Mesendoderm (in vitro differentiated cells): ENCODE measurements around the gene TVP23A.
"Not testable (repeated sequence)": the region's sequence is repeated elsewhere in the genome, so short reads cannot be mapped to it uniquely, and the experiment has no call there.

Experiments
- DNase-seq: peaks from one replicate; pipeline ENCODE4 v3.0.0; 2013
- H2AK5ac ChIP-seq: 2 replicates; pipeline ENCODE4 v1.6.1; 2013; ENCODE audit warnings: low read length, inconsistent platforms
- H2BK120ac ChIP-seq: 2 replicates; pipeline ENCODE4 v1.6.1; 2013; ENCODE audit warnings: low read depth, mild to moderate bottlenecking, low read length, moderate library complexity, mixed read lengths
- H2BK15ac ChIP-seq: replicated peaks from 2 replicates; pipeline ENCODE4 v1.6.1; 2013; ENCODE audit warnings: low read depth, mild to moderate bottlenecking, moderate library complexity
- H2BK5ac ChIP-seq: 2 replicates; pipeline ENCODE4 v1.6.1; 2013; ENCODE audit warnings: low read length, inconsistent platforms
- H3K18ac ChIP-seq: 2 replicates; pipeline ENCODE4 v1.6.1; 2013; ENCODE audit warnings: mild to moderate bottlenecking, low read length, mixed read lengths
- H3K23ac ChIP-seq: one replicate; pipeline ENCODE4 v1.6.1; 2013; ENCODE audit warnings: low read length
- H3K27ac ChIP-seq: 2 replicates; pipeline ENCODE4 v1.5.1; 2013; ENCODE audit warnings: low read depth, mild to moderate bottlenecking, inconsistent platforms, low read length, moderate library complexity
- H3K27me3 ChIP-seq: 2 replicates; pipeline ENCODE4 v1.6.1; 2013; ENCODE audit warnings: low read length, control low read depth, mild to moderate bottlenecking, inconsistent platforms; ENCODE audit not compliant: insufficient read depth, poor library complexity
- H3K36me3 ChIP-seq: 2 replicates; pipeline ENCODE4 v1.6.1; 2013; ENCODE audit warnings: low read length, inconsistent platforms; ENCODE audit not compliant: control insufficient read depth, insufficient read depth
- H3K4ac ChIP-seq: one replicate; pipeline ENCODE4 v1.6.1; 2013; ENCODE audit warnings: low read depth, mild to moderate bottlenecking, low read length, moderate library complexity
- H3K4me1 ChIP-seq: 2 replicates; pipeline ENCODE4 v1.6.1; 2013; ENCODE audit warnings: low read depth, low read length, inconsistent platforms; ENCODE audit not compliant: control insufficient read depth
- H3K4me2 ChIP-seq: 2 replicates; pipeline ENCODE4 v1.6.1; 2013; ENCODE audit warnings: low read length
- H3K4me3 ChIP-seq: 2 replicates; pipeline ENCODE4 v1.5.1; 2013; ENCODE audit warnings: mild to moderate bottlenecking, low read length
- H3K56ac ChIP-seq: one replicate; pipeline ENCODE4 v1.6.1; 2013; ENCODE audit warnings: low read length
- H3K79me1 ChIP-seq: 2 replicates; pipeline ENCODE4 v1.6.1; 2013; ENCODE audit warnings: low read length, inconsistent platforms
- H3K79me2 ChIP-seq: 2 replicates; pipeline ENCODE4 v1.6.1; 2013; ENCODE audit warnings: mild to moderate bottlenecking, low read length; ENCODE audit not compliant: control insufficient read depth, insufficient read depth
- H3K9ac ChIP-seq: 2 replicates; pipeline ENCODE4 v1.6.1; 2013; ENCODE audit warnings: low read length, inconsistent platforms
- H4K5ac ChIP-seq: one replicate; pipeline ENCODE4 v1.6.1; 2013; ENCODE audit warnings: low read length
- H4K8ac ChIP-seq: one replicate; pipeline ENCODE4 v1.6.1; 2013; ENCODE audit warnings: low read depth, mild to moderate bottlenecking, control low read depth, low read length, moderate library complexity
- WGBS: extraction: QIAGEN DNeasy Blood & Tissue Kit; methylation state at CpG from one replicate; pipeline ENCODE4 v1.1.7; 2013; ENCODE audit warnings: low lambda C conversion rate, missing lambda C conversion rate; ENCODE audit not compliant: insufficient coverage; ENCODE audit errors: extremely low coverage; 5-methylcytosine and 5-hydroxymethylcytosine counted together

Gene TVP23A

GRCh38 chr16:10743610-10744369, 74.8 kb downstream of the TVP23A start, which contains the start of gene NUBP1:
Gene NUBP1 (plus strand): TSS chr16:10743842. CDS start chr16:10743864, 22 bp downstream.
- Histone ChIP-seq H4K8ac (no peak within 1 kb of the TSS), H3K79me1 (no peaks in the 10 kb centered on the region), H3K27ac (peak within 1 kb of the TSS; percentile 33), H2BK120ac (no peak within 1 kb of the TSS), H2BK5ac (peak within 1 kb of the TSS; percentile 75), H3K4me3 (peak within 1 kb of the TSS; percentile 68), H2AK5ac (no peak within 1 kb of the TSS), H3K9ac (peak within 1 kb of the TSS; percentile 90), H4K5ac (peak within 1 kb of the TSS; percentile 52), H3K27me3 (no peaks in the 10 kb centered on the region), H3K36me3 (no peaks in the 10 kb centered on the region), H3K4me2 (peak within 1 kb of the TSS; percentile 83), H2BK15ac (no peak within 1 kb of the TSS), H3K79me2 (no peaks in the 10 kb centered on the region), H3K4me1 (peaks cover 2% of the 10 kb centered on the region), H3K4ac (peak within 1 kb of the TSS; percentile 73), H3K23ac (no peak within 1 kb of the TSS), H3K56ac (peak within 1 kb of the TSS; percentile 99), H3K18ac (no peak within 1 kb of the TSS)
- WGBS = no CpG with 5 or more reads among the region's 57 CpGs
- peak; percentile 99 for DNase-seq

- no peaks in the 10 kb centered on the region for H3K79me1 ChIP-seq
- WGBS = no CpG with 5 or more reads among the region's 5 CpGs
- H3K27ac ChIP-seq = no peak overlapping the region
Measured at GRCh38 chr16:10743227-10743609, 75.4 kb downstream of the TVP23A start.

GRCh38 chr16:10741844-10742243, 76.8 kb downstream of the TVP23A start:
- H2AK5ac ChIP-seq = no peak overlapping the region
- no peak overlapping the region for H2BK5ac ChIP-seq
- H2BK15ac ChIP-seq = no peak overlapping the region
- no peak overlapping the region for H3K27ac ChIP-seq
- H4K5ac ChIP-seq = no peak overlapping the region
- no peaks in the 10 kb centered on the region for H3K79me1 ChIP-seq
- no peaks in the 10 kb centered on the region for H3K79me2 ChIP-seq
- no peak overlapping the region for H4K8ac ChIP-seq
- no peak for DNase-seq
- no peak overlapping the region for H3K4me3 ChIP-seq
- H3K4me2 ChIP-seq = no peak overlapping the region
- peaks cover 2% of the 10 kb centered on the region for H3K4me1 ChIP-seq
- WGBS = no CpG with 5 or more reads among the region's 4 CpGs
- no peaks in the 10 kb centered on the region for H3K36me3 ChIP-seq
- no peak overlapping the region for H3K23ac ChIP-seq
- H3K56ac ChIP-seq = peak overlapping the region; percentile 7
- H3K18ac ChIP-seq = no peak overlapping the region
- H3K9ac ChIP-seq = no peak overlapping the region
- no peaks in the 10 kb centered on the region for H3K27me3 ChIP-seq
- H2BK120ac ChIP-seq = no peak overlapping the region
- no peak overlapping the region for H3K4ac ChIP-seq

More at GRCh38 chr16:10743227-10743609, 75.4 kb downstream of the TVP23A start:
- H3K18ac ChIP-seq = no peak overlapping the region
- no peak overlapping the region for H2BK15ac ChIP-seq
- H3K56ac ChIP-seq = peak overlapping the region; percentile 99
- H4K5ac ChIP-seq = peak overlapping the region; percentile 52
- H3K9ac ChIP-seq = peak overlapping the region; percentile 90
- H2BK5ac ChIP-seq = no peak overlapping the region
- DNase-seq = no peak
- H3K27me3 ChIP-seq = no peaks in the 10 kb centered on the region
- no peak overlapping the region for H3K23ac ChIP-seq
- peak overlapping the region; percentile 2 for H3K4me2 ChIP-seq
- H3K4ac ChIP-seq = no peak overlapping the region
- H3K4me1 ChIP-seq = peaks cover 2% of the 10 kb centered on the region
- H2BK120ac ChIP-seq = no peak overlapping the region
- no peaks in the 10 kb centered on the region for H3K79me2 ChIP-seq
- no peak overlapping the region for H4K8ac ChIP-seq
- H2AK5ac ChIP-seq = no peak overlapping the region
- H3K36me3 ChIP-seq = no peaks in the 10 kb centered on the region
- no peak overlapping the region for H3K4me3 ChIP-seq

DNA sequence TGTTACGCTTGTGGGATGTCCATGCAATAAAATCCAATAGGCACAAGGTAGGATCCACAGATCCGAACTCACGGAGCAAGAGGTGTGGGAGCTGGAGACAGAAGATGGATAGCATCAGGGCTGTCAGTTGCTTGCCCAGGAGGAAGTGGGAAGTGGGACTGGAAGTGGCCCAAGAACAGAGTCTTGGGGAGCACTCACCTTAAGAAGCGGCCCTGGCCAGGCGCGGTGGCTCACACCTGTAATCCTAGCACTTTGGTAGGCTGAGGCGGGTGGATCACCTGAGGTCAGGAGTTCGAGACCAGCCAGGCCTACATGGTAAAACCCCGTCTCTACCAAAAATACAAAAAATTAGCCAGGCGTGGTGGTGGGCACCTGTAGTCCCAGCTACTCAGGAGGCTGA, 77.3 kb downstream of the TVP23A start:
- not testable (repeated sequence) for H3K36me3 ChIP-seq, H4K8ac ChIP-seq, H4K5ac ChIP-seq, H2BK120ac ChIP-seq, H2AK5ac ChIP-seq, H3K27me3 ChIP-seq, H2BK15ac ChIP-seq, H3K56ac ChIP-seq, H3K23ac ChIP-seq, H3K4me1 ChIP-seq, H3K9ac ChIP-seq, H3K4me2 ChIP-seq, H3K79me2 ChIP-seq, DNase-seq, H2BK5ac ChIP-seq, H3K4me3 ChIP-seq, H3K79me1 ChIP-seq, H3K4ac ChIP-seq, H3K18ac ChIP-seq, H3K27ac ChIP-seq
- WGBS = no CpG with 5 or more reads among the region's 10 CpGs

DNA sequence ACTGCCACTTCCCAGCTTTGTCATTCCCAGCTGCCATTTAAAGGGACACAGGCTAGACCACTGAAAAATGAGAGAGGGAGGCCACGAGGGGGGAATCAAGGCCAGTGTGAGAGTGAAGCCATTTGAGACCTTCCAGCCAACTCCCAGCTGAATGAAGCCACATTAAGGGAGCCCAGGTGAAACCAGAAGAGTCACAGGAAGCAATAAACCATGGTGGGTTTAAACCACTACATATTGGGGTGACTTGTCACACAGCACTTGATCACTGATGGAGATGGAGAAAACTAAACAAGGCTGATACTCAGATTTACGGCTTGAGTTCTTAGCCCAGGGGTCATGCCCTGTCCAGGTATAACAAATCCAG, 77.8 kb downstream of the TVP23A start:
- peaks cover 2% of the 10 kb centered on the region for H3K4me1 ChIP-seq
- H2BK120ac ChIP-seq = no peak overlapping the region
- no peak overlapping the region for H3K4me2 ChIP-seq
- H3K79me1 ChIP-seq = no peaks in the 10 kb centered on the region
- no peak overlapping the region for H3K4ac ChIP-seq
- no peak overlapping the region for H3K18ac ChIP-seq
- DNase-seq = no peak
- no peak overlapping the region for H3K9ac ChIP-seq
- H4K8ac ChIP-seq = no peak overlapping the region
- H3K23ac ChIP-seq = no peak overlapping the region
- no CpG with 5 or more reads among the region's 2 CpGs for WGBS
- no peak overlapping the region for H3K4me3 ChIP-seq
- H3K27ac ChIP-seq = no peak overlapping the region
- H3K56ac ChIP-seq = no peak overlapping the region
- H3K27me3 ChIP-seq = no peaks in the 10 kb centered on the region
- no peak overlapping the region for H2AK5ac ChIP-seq
- H4K5ac ChIP-seq = no peak overlapping the region
- H3K36me3 ChIP-seq = no peaks in the 10 kb centered on the region
- no peak overlapping the region for H2BK15ac ChIP-seq
- no peaks in the 10 kb centered on the region for H3K79me2 ChIP-seq
- H2BK5ac ChIP-seq = no peak overlapping the region
